ENCODE measurements around the gene DRAM1. TPM values are rescaled to one million over a fixed set of nuclear protein-coding genes. Genes with fewer than 3 reads are reported as not detected.

Gene DRAM1
- polyA plus RNA-seq, 2 of the 4 experiments (the other 2 are of a cell fraction) = 28.0 to 39.1 TPM

- CTCF ChIA-PET = interaction anchor here (1.5 to 2.4 kb wide), 3 partner anchors 15 to 24 kb away, joined by 3 to 18 read pairs (median 6); partner anchors contain the start of genes DRAM1 and GNPTAB
Measured at GRCh38 chr12:101854747-101855146, 22.6 kb upstream of the DRAM1 start.

DNA sequence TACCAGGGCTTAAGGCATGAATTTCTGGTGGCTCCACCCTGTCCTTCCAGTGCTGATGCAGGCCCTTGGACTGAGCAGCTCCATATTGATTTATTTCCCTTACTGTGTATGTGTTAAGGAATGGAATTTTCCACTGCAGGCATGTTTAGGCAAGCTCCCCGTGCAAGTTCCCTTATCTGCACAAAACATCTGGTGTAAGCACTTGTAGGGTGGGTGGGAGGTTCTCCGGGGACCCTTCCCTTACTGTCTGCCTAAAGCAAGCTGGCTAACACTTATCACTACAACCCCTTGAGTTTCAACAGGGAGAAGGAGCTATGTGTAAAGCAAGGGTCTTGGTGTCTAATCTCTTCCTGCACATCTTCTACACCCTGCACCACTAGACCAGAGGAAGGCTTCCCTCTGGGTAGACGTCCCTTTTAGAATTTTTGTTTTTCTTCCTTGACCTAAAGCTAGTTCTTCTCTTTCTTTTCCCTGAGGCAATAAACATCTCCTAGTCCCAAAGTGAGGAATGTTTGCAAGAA lies 22.0 kb upstream of the DRAM1 start:
- Histone ChIP-seq H3K4me1 (peaks cover 37% of the 10 kb centered on the region), H3K4me2 (0 out of 3 replicates have a peak overlapping the region, but pooled peaks have one; percentile 9), H3K4me3 (no peak overlapping the region), H3K9me3 (no peaks in the 10 kb centered on the region), H3K27ac (peak overlapping the region; percentile 44 to 78)
- WGBS (ENCODE audit: missing lambda C conversion rate) = 57% methylated on average over 3 of the region's 3 CpGs
- FAIRE-seq = no peak
- no peak for ATAC-seq
- no peak for DNase-seq (ENCODE audit: low read depth in 1 of 2, low spot score in 1 of 2)
- TF ChIP-seq SREBF2 (IDR thresholded peaks at IDR 0.05) (no peak), CHD4 (IDR thresholded peaks at IDR 0.05; ENCODE audit: borderline replicate concordance) (no peak), HOXA7 (CRISPR knock-in tag; IDR thresholded peaks at IDR 0.05) (no peak), HES2 (IDR thresholded peaks at IDR 0.05) (no peak), MAFK (IDR thresholded peaks at IDR 0.05; ENCODE audit: partially characterized antibody) (no peak), CTCF (IDR thresholded peaks at IDR 0.05) (no peak), MAX (IDR thresholded peaks at IDR 0.05) (no peak), CBX2 (IDR thresholded peaks at IDR 0.05; ENCODE audit: borderline replicate concordance, low read depth) (no peak), CBX8 (IDR thresholded peaks at IDR 0.05) (no peak), GATA3 (IDR thresholded peaks at IDR 0.05; ENCODE audit: borderline replicate concordance) (no peak), RFX5 (IDR thresholded peaks at IDR 0.05) (no peak)
- TF ChIP-seq, protein P1, sequence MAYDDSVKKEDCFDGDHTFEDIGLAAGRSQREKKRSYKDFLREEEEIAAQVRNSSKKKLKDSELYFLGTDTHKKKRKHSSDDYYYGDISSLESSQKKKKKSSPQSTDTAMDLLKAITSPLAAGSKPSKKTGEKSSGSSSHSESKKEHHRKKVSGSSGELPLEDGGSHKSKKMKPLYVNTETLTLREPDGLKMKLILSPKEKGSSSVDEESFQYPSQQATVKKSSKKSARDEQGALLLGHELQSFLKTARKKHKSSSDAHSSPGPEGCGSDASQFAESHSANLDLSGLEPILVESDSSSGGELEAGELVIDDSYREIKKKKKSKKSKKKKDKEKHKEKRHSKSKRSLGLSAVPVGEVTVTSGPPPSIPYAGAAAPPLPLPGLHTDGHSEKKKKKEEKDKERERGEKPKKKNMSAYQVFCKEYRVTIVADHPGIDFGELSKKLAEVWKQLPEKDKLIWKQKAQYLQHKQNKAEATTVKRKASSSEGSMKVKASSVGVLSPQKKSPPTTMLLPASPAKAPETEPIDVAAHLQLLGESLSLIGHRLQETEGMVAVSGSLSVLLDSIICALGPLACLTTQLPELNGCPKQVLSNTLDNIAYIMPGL (CRISPR knock-in tag; IDR thresholded peaks at IDR 0.05; ENCODE audit: borderline replicate concordance) = no peak
- TF ChIP-seq, protein P2, sequence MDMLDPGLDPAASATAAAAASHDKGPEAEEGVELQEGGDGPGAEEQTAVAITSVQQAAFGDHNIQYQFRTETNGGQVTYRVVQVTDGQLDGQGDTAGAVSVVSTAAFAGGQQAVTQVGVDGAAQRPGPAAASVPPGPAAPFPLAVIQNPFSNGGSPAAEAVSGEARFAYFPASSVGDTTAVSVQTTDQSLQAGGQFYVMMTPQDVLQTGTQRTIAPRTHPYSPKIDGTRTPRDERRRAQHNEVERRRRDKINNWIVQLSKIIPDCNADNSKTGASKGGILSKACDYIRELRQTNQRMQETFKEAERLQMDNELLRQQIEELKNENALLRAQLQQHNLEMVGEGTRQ (IDR thresholded peaks at IDR 0.05) = no peak
- ChIA-PET POLR2A (no interaction called here), CTCF (interaction anchor here (1.1 to 2.4 kb wide), 4 partner anchors 16 to 82 kb away, joined by 3 to 18 read pairs (median 6); partner anchors contain the start of genes DRAM1 and GNPTAB)

More at GRCh38 chr12:101854747-101855146, 22.6 kb upstream of the DRAM1 start:
- Histone ChIP-seq H3K9me3 (no peaks in the 10 kb centered on the region), H3K4me3 (no peak overlapping the region), H3K4me2 (no peak overlapping the region), H3K27ac (peak overlapping the region in 1 of 2 experiments; percentile 78; a peak in 5 of 6 replicates), H3K4me1 (peaks cover 34% of the 10 kb centered on the region)
- no peak for TF ChIP-seq PBX3 (IDR thresholded peaks at IDR 0.05)
- TF ChIP-seq EHMT2 (IDR thresholded peaks at IDR 0.05; ENCODE audit: low read depth) = no peak
- TF ChIP-seq JUN (IDR thresholded peaks at IDR 0.05) = no peak
- no peak for TF ChIP-seq MYC (IDR thresholded peaks at IDR 0.05; ENCODE audit: borderline replicate concordance, low read length)
- TF ChIP-seq KDM1A (IDR thresholded peaks at IDR 0.05; ENCODE audit: low read depth) = no peak
- no peak for TF ChIP-seq CBX8 (IDR thresholded peaks at IDR 0.05)
- TF ChIP-seq GATA3 (IDR thresholded peaks at IDR 0.05; ENCODE audit: borderline replicate concordance) = no peak
- no peak for TF ChIP-seq RNF2 (IDR thresholded peaks at IDR 0.05; ENCODE audit: borderline replicate concordance, low read depth)
- TF ChIP-seq HOXA7 (CRISPR knock-in tag; IDR thresholded peaks at IDR 0.05) = no peak
- TF ChIP-seq RCOR1 (IDR thresholded peaks at IDR 0.05; ENCODE audit: low read depth, low read length) = no peak
- no peak for TF ChIP-seq CTCF (IDR thresholded peaks at IDR 0.05)
- no peak for TF ChIP-seq NPAS2 (CRISPR knock-in tag; IDR thresholded peaks at IDR 0.05; ENCODE audit: borderline replicate concordance)
- TF ChIP-seq FOSL2 (IDR thresholded peaks at IDR 0.05) = no peak
- TF ChIP-seq FOSL2 (CRISPR knock-in tag; IDR thresholded peaks at IDR 0.05) = no peak
- no peak for TF ChIP-seq JUNB (IDR thresholded peaks at IDR 0.05)
- TF ChIP-seq HDAC2 (IDR thresholded peaks at IDR 0.05) = no peak
- no peak for TF ChIP-seq POLR2AphosphoS2 (conservative IDR thresholded peaks at IDR 0.05; ENCODE audit: low read length)
- no peak for TF ChIP-seq MAZ (IDR thresholded peaks at IDR 0.05; ENCODE audit: borderline replicate concordance, low read depth, low read length)
- no peak for TF ChIP-seq EP300 (IDR thresholded peaks at IDR 0.05)
- TF ChIP-seq TFCP2L1 (CRISPR knock-in tag; IDR thresholded peaks at IDR 0.05) = no peak
- no peak for TF ChIP-seq CHD2 (IDR thresholded peaks at IDR 0.05; ENCODE audit: low read length, partially characterized antibody)
- FAIRE-seq (no peak), ATAC-seq (no peak), DNase-seq (ENCODE audit: low read depth in 1 of 2, low spot score in 1 of 2) (no peak)
- POLR2A ChIA-PET = no interaction called here
- 94% methylated on average over 1 of the region's 1 CpG for WGBS (ENCODE audit: missing lambda C conversion rate)

Measured in A549 (cell line).